ENCODE data around the gene MTA1.

MTA1 gene

DNA sequence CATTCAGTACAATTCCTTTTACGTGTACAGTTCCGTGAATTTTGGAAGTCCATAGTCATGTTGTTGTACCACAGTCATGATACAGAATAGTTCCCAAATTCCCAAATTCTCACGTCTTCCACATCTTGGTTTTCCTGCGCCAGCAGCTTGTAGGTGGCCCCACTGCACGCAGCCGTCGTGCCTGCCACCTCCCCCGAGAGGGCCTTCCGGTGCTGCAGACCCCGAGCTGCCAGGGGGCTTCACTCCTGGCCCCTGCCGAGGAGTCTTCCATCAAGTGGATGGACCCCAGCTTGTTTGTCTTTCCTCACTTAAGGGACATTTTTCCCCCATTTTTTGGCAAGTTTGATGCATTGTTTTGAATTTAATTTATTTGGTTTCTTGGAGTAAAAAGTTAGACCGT is 16.8 kb downstream of the MTA1 start:
- Histone ChIP-seq H2AFZ (ENCODE audit: low read depth, low read length, severe bottlenecking) (no peak overlapping the region), H3K9ac (ENCODE audit: low read length) (no peak overlapping the region), H3K4me2 (ENCODE audit: low read depth, low read length, poor library complexity, severe bottlenecking) (no peak overlapping the region), H3K36me3 (ENCODE audit: low read length) (peaks cover 6% of the 10 kb centered on the region; the same call in 1 of the 2 replicates), H3F3A (ENCODE audit: insufficient read depth) (peaks cover 16% of the 10 kb centered on the region), H3K27ac (ENCODE audit: low read depth, low read length) (no peak overlapping the region), H3K27me3 (ENCODE audit: low read length) (no peaks in the 10 kb centered on the region), H3K4me3 (ENCODE audit: insufficient read depth, low read length, poor library complexity, severe bottlenecking) (no peak overlapping the region), H3K79me2 (ENCODE audit: insufficient read depth, low read length) (peaks cover 89% of the 10 kb centered on the region), H4K20me1 (ENCODE audit: low read depth, low read length) (no peaks in the 10 kb centered on the region; the same call in 1 of the 2 replicates), H3K9me3 (ENCODE audit: insufficient read depth, low read length) (peaks cover 10% of the 10 kb centered on the region; the same call in 1 of the 2 replicates), H3K9me2 (replicated peaks; ENCODE audit: insufficient read depth, low read length) (no peaks in the 10 kb centered on the region)
- no peak for TF ChIP-seq EZH2phosphoT487 (conservative IDR thresholded peaks at IDR 0.05; ENCODE audit: low read length)
- TF ChIP-seq, protein P1, sequence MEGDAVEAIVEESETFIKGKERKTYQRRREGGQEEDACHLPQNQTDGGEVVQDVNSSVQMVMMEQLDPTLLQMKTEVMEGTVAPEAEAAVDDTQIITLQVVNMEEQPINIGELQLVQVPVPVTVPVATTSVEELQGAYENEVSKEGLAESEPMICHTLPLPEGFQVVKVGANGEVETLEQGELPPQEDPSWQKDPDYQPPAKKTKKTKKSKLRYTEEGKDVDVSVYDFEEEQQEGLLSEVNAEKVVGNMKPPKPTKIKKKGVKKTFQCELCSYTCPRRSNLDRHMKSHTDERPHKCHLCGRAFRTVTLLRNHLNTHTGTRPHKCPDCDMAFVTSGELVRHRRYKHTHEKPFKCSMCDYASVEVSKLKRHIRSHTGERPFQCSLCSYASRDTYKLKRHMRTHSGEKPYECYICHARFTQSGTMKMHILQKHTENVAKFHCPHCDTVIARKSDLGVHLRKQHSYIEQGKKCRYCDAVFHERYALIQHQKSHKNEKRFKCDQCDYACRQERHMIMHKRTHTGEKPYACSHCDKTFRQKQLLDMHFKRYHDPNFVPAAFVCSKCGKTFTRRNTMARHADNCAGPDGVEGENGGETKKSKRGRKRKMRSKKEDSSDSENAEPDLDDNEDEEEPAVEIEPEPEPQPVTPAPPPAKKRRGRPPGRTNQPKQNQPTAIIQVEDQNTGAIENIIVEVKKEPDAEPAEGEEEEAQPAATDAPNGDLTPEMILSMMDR (IDR thresholded peaks at IDR 0.05; ENCODE audit: insufficient read depth, low read length, poor library complexity, severe bottlenecking): no peak

DNA sequence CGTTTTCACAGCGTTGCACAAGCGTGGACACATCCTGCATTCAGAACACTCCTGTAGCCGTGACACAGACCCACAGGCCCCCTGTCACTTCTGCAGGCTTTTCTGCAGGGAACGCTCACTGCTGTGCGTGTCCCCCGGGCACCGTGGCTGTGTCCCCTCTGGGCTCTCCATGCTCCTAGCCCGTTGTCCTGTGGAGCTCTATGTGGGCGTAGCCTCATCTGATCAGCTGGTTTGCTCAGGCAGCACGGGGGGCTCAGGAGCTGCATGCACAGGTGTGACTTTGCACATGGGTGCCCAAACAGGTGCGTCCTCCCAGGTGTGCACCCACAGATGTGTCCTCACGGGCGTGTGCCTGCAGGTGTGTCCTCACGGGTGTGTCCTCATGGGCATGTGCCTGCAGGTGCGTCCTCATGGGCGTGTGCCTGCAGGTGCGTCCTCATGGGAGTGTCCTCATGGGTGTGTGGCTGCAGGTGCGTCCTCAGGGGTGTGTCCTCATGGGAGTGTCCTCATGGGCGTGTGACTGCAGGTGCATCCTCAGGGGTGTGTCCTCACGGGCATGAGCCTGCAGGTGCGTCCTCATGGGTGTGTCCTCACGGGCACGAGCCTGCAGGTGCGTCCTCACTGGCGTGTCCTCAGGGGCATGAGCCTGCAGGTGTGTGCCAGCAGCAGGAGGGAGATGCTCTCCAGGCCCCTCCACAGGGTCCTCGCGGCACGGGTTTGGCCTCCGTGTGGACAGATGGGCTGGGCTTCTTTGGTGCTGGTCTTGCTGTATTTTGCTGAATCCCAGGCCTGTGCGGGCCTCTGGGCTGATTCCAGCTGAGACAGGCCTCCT is 17.5 kb downstream of the MTA1 start:
- H3K79me2 ChIP-seq (ENCODE audit: insufficient read depth, low read length): peaks cover 83% of the 10 kb centered on the region
- H3K4me2 ChIP-seq (ENCODE audit: low read depth, low read length, poor library complexity, severe bottlenecking): no peak overlapping the region
- H3K36me3 ChIP-seq (ENCODE audit: low read length): peaks cover 6% of the 10 kb centered on the region; the same call in 1 of the 2 replicates

DNA sequence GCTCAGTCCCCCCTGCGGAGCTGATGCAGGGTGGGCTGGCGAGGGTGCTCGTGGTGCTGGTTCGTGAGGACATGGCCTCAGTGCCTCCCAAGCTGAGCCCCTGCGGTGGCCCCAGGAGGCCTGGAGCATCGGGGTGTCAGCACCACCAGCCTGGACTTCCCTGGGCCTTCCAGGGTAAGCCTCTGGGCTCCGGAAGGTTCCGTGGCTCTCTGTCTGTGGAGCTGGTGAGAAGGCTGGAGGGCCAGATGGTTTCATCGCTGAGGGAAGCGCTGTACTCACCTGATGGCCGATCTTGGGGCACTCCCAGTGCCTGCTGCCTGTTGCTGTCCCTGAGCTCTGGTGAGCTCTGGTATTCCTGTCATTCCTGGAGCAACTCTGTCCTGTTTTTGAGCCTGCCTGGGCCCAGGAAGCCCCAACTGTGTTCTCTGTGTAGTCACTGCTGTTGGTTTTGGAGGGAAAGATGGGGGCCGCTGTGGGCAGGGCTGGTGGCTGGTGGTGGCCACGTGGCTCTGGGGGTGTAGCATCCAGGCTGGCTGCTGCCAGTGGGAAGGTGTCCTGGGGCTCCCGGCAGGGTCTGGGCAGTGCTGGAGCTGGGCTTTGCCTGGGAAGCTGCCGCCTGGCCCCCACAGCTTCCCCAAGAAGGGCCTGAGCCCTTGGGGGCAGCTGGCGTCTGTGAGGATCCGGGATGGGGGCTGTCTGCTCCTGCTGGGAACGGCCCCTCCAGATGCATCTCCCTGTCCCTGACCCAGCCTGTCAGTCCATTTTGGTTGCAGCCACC is 18.3 kb downstream of the MTA1 start:
- Histone ChIP-seq H3K36me3 (ENCODE audit: low read length) (peaks cover 6% of the 10 kb centered on the region; the same call in 1 of the 2 replicates), H3K4me3 (ENCODE audit: insufficient read depth, low read length, poor library complexity, severe bottlenecking) (no peak overlapping the region), H3K9ac (ENCODE audit: low read length) (no peak overlapping the region), H3K9me2 (replicated peaks; ENCODE audit: insufficient read depth, low read length) (no peaks in the 10 kb centered on the region), H3K4me2 (ENCODE audit: low read depth, low read length, poor library complexity, severe bottlenecking) (no peak overlapping the region), H3K79me2 (ENCODE audit: insufficient read depth, low read length) (peaks cover 76% of the 10 kb centered on the region), H3K27ac (ENCODE audit: low read depth, low read length) (no peak overlapping the region), H3F3A (ENCODE audit: insufficient read depth) (peaks cover 16% of the 10 kb centered on the region), H4K20me1 (ENCODE audit: low read depth, low read length) (peaks cover 3% of the 10 kb centered on the region; the same call in 1 of the 2 replicates), H3K9me3 (ENCODE audit: insufficient read depth, low read length) (peaks cover 10% of the 10 kb centered on the region; the same call in 1 of the 2 replicates), H3K27me3 (ENCODE audit: low read length) (no peaks in the 10 kb centered on the region), H2AFZ (ENCODE audit: low read depth, low read length, severe bottlenecking) (no peak overlapping the region)
- TF ChIP-seq, protein P1 (IDR thresholded peaks at IDR 0.05; ENCODE audit: insufficient read depth, low read length, poor library complexity, severe bottlenecking): no peak
- TF ChIP-seq EZH2phosphoT487 (conservative IDR thresholded peaks at IDR 0.05; ENCODE audit: low read length): no peak

More for the DNA sequence above, 17.5 kb downstream of the MTA1 start:
- H3K9me2 ChIP-seq (replicated peaks; ENCODE audit: insufficient read depth, low read length): no peaks in the 10 kb centered on the region
- H4K20me1 ChIP-seq (ENCODE audit: low read depth, low read length): peaks cover 3% of the 10 kb centered on the region; the same call in 1 of the 2 replicates
- no peak overlapping the region for H3K9ac ChIP-seq (ENCODE audit: low read length)
- H3K4me3 ChIP-seq (ENCODE audit: insufficient read depth, low read length, poor library complexity, severe bottlenecking): no peak overlapping the region
- TF ChIP-seq EZH2phosphoT487 (conservative IDR thresholded peaks at IDR 0.05; ENCODE audit: low read length): no peak
- TF ChIP-seq, protein P1 (IDR thresholded peaks at IDR 0.05; ENCODE audit: insufficient read depth, low read length, poor library complexity, severe bottlenecking): no peak
- H3K27ac ChIP-seq (ENCODE audit: low read depth, low read length): no peak overlapping the region
- H3F3A ChIP-seq (ENCODE audit: insufficient read depth): peaks cover 16% of the 10 kb centered on the region
- no peaks in the 10 kb centered on the region for H3K27me3 ChIP-seq (ENCODE audit: low read length)
- no peak overlapping the region for H2AFZ ChIP-seq (ENCODE audit: low read depth, low read length, severe bottlenecking)
- peaks cover 10% of the 10 kb centered on the region; the same call in 1 of the 2 replicates for H3K9me3 ChIP-seq (ENCODE audit: insufficient read depth, low read length)

Measured in SU-DHL-6 (cell line).